ENCODE measurements around the gene ANKS1B. TPM values are rescaled to one million over a fixed set of nuclear protein-coding genes. Genes with fewer than 3 reads are reported as not detected.

Gene ANKS1B
- polyA plus RNA-seq, 12 donors, result 1.5 to 4.0 (median 2.7) TPM; not detected in 2

DNA sequence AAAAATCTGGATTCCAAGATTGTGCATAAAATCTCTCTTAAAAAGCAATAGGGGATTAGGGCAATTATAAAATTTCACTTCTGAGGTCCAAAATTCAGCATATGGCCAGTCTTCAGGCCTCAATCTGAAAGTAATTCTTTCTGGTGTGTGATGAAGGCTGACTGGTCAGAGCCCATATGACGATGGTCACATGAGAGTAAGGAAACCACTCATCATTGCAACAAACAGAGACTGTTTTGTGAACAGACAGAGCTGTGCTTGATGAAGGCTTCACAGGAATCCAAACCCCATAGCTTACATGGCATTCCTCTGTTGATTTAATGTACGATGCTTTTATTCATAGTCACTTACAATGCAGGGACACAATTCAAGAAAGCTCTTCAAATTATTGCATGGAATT is 1101.5 kb downstream of the ANKS1B start:
- no peak for DNase-seq

GRCh38 chr12:98882526-98882925 is 1102.2 kb downstream of the ANKS1B start:
- DNase-seq, result no peak

- DNase-seq, result peak; percentile 23
Measured at GRCh38 chr12:98873776-98874175, 1111.0 kb downstream of the ANKS1B start.

DNA sequence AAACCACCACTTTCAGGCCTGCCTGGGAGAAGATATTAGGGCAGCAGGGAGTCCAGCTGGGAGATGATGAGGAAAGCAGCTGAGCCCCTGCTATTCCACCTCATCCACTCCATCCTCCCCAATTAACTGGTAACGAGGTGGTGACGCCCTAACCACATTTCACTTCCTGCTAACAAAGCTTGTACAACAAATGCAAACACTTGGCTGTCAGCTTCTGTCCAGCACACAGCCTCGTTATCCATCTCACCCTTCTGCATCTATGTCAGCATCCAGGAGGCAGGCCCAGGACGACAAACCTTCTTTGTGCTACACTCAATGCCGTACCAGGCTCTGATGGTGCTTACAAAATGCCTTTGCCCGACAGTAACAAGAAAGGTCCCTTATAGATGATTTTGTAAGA is 1114.2 kb downstream of the ANKS1B start:
- DNase-seq, result no peak

GRCh38 chr12:98869886-98870503 is 1114.7 kb downstream of the ANKS1B start:
- DNase-seq, result no peak

DNA sequence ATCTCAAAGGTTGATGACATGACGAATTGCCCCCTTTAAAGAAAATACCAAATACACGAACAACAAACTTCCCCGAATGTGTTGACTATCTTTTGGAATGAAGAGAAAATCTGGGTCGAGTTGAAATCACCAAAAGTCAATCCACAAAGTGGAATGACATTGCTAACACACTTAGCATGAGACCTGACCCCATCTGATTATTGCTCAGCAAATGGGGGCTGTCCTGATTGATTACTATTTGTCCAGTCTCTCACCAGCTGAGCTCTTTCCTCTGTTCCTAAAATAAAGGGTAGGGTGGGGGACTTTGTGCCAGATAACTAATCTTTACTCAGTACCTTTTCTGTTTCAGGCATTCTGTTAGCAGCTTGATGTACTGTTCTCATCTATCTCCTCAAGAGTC is 1116.2 kb downstream of the ANKS1B start:
- no peak for DNase-seq

DNA sequence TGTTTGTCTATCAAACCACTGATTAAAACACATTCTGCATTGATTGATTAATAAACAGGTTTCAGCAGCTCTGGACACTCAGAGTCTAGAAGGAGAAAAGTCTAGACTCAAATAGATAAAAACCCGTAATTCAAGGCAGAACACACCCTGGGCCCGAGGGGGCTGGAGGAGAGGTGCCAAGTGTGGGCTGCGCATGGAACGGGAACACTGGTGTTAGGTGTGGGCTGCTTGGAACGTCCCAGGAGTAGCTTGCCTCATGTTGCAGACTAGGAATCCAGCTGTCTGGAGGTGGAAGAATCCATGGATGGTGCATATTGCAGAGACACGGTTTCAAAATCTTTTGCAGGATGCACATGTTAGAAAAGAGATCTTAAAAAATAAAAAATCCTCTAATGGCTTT is 1116.7 kb downstream of the ANKS1B start:
- DNase-seq, result no peak

GRCh38 chr12:98864363-98864762 is 1120.4 kb downstream of the ANKS1B start:
- no peak for DNase-seq

GRCh38 chr12:98863167-98863566 is 1121.6 kb downstream of the ANKS1B start:
- DNase-seq, result no peak

GRCh38 chr12:98861251-98861650 is 1123.5 kb downstream of the ANKS1B start:
- DNase-seq, result no peak

- no peak for DNase-seq
Measured at GRCh38 chr12:98856897-98857540, 1127.7 kb downstream of the ANKS1B start.

DNA sequence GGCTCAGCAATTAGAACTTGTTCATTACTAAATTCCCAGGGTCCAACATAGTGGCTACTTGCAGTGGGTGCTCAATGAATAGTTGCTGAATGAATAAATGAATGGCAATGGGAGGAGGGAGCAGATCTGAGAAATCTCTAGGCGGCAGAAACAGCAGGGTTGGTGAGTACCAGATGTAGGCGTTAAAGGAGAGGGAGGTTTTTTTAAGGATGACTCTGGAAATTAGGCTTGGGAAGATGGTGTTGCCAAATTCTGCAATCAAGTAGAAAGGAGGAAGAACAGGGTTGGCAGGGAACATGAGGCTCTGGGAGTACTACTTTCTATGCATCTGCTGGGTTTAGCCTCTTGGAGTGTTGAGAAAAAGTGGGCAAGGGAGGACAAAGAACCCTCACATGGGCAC is 1132.6 kb downstream of the ANKS1B start:
- DNase-seq, result no peak

- DNase-seq, result no peak
Measured at GRCh38 chr12:98847242-98847641, 1137.5 kb downstream of the ANKS1B start.

GRCh38 chr12:98845957-98846356 is 1138.8 kb downstream of the ANKS1B start:
- DNase-seq, result no peak

GRCh38 chr12:98840325-98840724 is 1144.4 kb downstream of the ANKS1B start:
- no peak for DNase-seq

- peak; percentile 41 for DNase-seq
Measured at GRCh38 chr12:98838231-98838647, 1146.5 kb downstream of the ANKS1B start.

GRCh38 chr12:98837134-98837752 is 1147.5 kb downstream of the ANKS1B start:
- peak; percentile 53 for DNase-seq

- no peak for DNase-seq
Measured at GRCh38 chr12:98830657-98831056, 1154.1 kb downstream of the ANKS1B start.

DNA sequence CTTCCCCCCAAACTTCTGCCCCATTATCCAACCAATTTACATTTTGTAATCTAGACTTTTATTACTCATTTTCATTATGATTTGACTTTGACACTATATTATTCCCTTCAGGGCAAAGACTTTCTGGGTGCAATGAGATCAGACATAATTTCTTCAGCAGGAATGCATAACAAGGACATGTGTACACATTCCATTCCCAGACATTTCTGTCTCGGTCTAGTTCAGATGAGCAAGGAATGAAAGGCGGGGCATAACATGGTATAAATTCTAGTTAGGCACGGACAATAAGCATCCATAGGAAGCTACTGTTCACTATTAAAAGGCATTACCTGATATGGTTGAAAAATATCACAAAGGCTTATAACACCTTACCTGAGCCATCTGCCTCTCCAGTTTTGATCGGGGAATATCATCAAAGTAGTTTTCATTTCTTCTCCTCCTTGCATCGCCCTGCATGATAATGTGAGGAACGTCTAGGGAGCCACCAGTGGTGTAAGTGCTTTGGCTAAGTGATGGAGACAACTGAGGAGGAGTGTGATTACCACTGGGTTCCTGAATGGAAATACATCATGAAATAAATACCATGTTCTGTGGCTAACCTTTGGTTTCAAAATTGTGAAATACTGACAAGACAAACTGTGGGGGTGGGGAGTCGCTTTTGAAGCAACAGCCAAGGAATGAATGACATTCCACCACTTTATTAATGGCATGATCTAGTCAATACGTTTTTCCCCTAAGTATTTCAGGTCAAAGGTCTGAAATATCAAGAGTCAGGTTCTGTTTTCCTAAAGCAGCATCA is 1155.7 kb downstream of the ANKS1B start:
- DNase-seq, result no peak

DNA sequence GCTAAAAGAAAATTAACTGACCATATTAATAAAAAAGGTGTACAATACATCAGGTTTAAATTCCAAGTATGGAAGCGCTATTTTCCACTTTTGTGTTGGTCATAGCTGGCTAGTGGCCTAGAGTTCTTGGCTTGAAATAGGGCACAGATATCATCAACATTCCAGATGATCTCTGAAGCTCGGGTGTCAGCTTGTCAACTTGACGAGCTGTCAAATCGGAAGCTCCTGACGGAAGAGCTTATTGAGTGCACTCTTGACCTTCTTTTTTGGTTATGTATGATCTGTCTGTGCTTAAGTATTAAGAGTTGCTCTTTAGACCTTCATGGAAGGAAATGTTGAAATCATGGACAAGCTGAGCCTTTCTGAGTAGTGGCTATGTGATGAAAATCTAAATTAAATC is 1161.7 kb downstream of the ANKS1B start:
- DNase-seq, result no peak

DNA sequence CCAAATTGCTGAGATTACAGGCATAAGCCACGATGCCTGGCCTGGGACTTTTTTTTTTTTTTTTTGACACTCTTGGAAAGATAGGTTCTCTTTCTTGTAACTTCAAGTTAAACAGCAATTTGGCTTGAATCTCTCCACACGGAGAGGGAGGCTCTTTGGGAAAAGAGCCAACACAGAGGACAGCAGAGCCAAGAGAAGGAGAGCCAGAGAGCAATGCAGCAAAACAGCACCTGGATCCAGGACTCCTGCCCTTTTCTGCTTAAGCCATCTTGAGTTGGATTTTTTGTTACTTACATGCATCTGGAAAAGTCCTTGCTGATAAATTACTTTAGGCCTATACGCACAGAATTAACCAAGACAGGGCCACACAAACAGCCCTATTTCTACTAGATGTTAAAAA is 1162.9 kb downstream of the ANKS1B start:
- peak; percentile 79 for DNase-seq

DNA sequence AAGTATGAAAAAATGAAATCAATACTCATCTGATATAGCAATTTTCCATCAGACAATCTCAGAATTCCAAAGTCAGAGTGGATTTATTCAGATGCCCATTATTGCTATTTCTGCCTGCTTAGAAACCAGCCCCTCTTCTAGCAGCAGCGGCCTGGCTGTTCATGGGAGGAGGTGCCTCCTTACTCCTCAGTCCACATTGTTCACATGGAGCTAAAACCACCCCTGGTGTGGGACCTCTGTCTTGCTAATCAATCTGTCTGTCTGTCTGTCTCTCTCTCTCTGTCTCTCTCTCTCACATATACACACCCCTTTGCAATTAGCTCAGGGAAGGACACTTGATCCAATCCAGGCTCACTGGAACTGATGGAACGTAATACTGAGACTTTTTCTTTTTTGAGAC is 1163.5 kb downstream of the ANKS1B start:
- no peak for DNase-seq
